PC-9 (cell line): ENCODE data around the gene SCN1B. TPM values are rescaled to one million over a fixed set of nuclear protein-coding genes. Genes with fewer than 3 reads are reported as not detected.

Experiments used
- BruUV-seq: library from RNA; stranded (reverse); fragments of 400-500 nt; replicated peaks from 2 replicates; lab custom pipeline; 2021; lab: Mats Ljungman, UMichigan
- CTCF ChIA-PET: fragments of 300-600 bp; sonication (Branson Sonifier 250); formaldehyde crosslinking; loops from one replicate; lab custom pipeline; 2022; ENCODE audit warnings: antibody characterized with exemption; lab: Charles Lee
- POLR2A ChIA-PET: fragments of 300-600 bp; sonication (Branson Sonifier 250); formaldehyde crosslinking; loops from one replicate; lab custom pipeline; 2022; ENCODE audit warnings: antibody characterized with exemption; ENCODE audit not compliant: unreplicated experiment; lab: Charles Lee
- DNase-seq, 2 experiments: peaks; one replicate each; pipeline versions ENCODE4 v3.0.0 to v3.0.0-alpha.2; 2015 to 2022; ENCODE audit warnings: mixed read lengths in 1 of 2
- H2AFZ ChIP-seq: fragments of 200-600 bp; sonication (generic); 2 replicates; pipeline ENCODE4 v1.8.1; 2017; ENCODE audit warnings: antibody characterized with exemption
- H3F3A ChIP-seq: fragments of 200-600 bp; sonication (generic); 2 replicates; pipeline ENCODE4 v1.8.1; 2017; ENCODE audit warnings: antibody characterized with exemption, mild to moderate bottlenecking, low read depth; ENCODE audit not compliant: insufficient read depth
- H3K27ac ChIP-seq: fragments of 200-600 bp; sonication (generic); 2 replicates; pipeline ENCODE4 v1.6.1; 2016; ENCODE audit warnings: mixed run types
- H3K27me3 ChIP-seq: fragments of 200-600 bp; sonication (generic); 2 replicates; pipeline ENCODE4 v1.6.1; 2016; ENCODE audit warnings: low read depth, mixed run types; ENCODE audit not compliant: insufficient read depth
- H3K36me3 ChIP-seq: fragments of 200-600 bp; sonication (generic); 2 replicates; pipeline ENCODE4 v1.6.1; 2016; ENCODE audit warnings: low read depth, mixed run types
- H3K4me1 ChIP-seq: fragments of 200-600 bp; sonication (generic); replicated peaks from 2 replicates; pipeline ENCODE4 v1.6.1; 2016; ENCODE audit warnings: mixed run types; ENCODE audit not compliant: insufficient read depth
- H3K4me2 ChIP-seq: fragments of 200-600 bp; sonication (generic); 2 replicates; pipeline ENCODE4 v1.6.1; 2017; ENCODE audit warnings: mixed run types
- H3K4me3 ChIP-seq: fragments of 200-600 bp; sonication (generic); 2 replicates; pipeline ENCODE4 v1.6.1; 2016; ENCODE audit warnings: mixed run types
- H3K79me2 ChIP-seq: fragments of 200-600 bp; sonication (generic); 2 replicates; pipeline ENCODE4 v1.6.1; 2017; ENCODE audit warnings: low read depth, mixed run types
- H3K9me2 ChIP-seq: fragments of 200-600 bp; sonication (generic); 2 replicates; pipeline ENCODE4 v1.8.1; 2017; ENCODE audit warnings: mild to moderate bottlenecking; ENCODE audit not compliant: insufficient read depth
- H3K9me3 ChIP-seq: fragments of 200-600 bp; sonication (generic); 2 replicates; pipeline ENCODE4 v1.8.1; 2016; ENCODE audit warnings: low read depth; ENCODE audit not compliant: insufficient read depth
- H4K20me1 ChIP-seq: fragments of 200-600 bp; sonication (generic); 2 replicates; pipeline ENCODE4 v1.8.1; 2017; ENCODE audit not compliant: insufficient read depth
- CTCF ChIP-seq: fragments of 200-600 bp; sonication (generic); conservative IDR thresholded peaks from 2 replicates; pipeline ENCODE4 v1.6.1; 2017; ENCODE audit warnings: mixed run types, antibody characterized with exemption, mild to moderate bottlenecking, moderate library complexity
- EZH2 ChIP-seq: fragments of 200-600 bp; sonication (generic); IDR thresholded peaks from 2 replicates; pipeline ENCODE4 v1.8.0; 2017; ENCODE audit warnings: antibody characterized with exemption, low read depth
- intact Hi-C: fragments of 100-400 bp; cut with micrococcal nuclease; formaldehyde crosslinking; loops from one replicate; pipeline ENCODE4 v1.10.0; 2022; ENCODE audit not compliant: unreplicated experiment
- total RNA-seq: library from RNA; stranded (reverse); gene quantifications from 2 replicates; pipeline ENCODE4 v1.2.3, GENCODE V29; 2021

The SCN1B gene
- total RNA-seq, 1 experiment from 2014 or later, result 2.4 TPM

GRCh38 chr19:35061583-35062373 lies 31.5 kb downstream of the SCN1B start:
- H3F3A ChIP-seq, result peaks cover 9% of the 10 kb centered on the region; the same call in 1 of the 2 replicates
- H3K27me3 ChIP-seq, result no peaks in the 10 kb centered on the region
- H3K4me3 ChIP-seq, result no peak overlapping the region
- H4K20me1 ChIP-seq, result no peaks in the 10 kb centered on the region
- H3K36me3 ChIP-seq, result no peaks in the 10 kb centered on the region
- intact Hi-C loops, result no loop called here
- ChIA-PET CTCF (no interaction called here), POLR2A (interaction anchor here (0.6 kb wide), 1 partner anchor 20 kb away, joined by 5 read pairs; the partner anchor contains the start of gene HPN)
- H3K9me2 ChIP-seq, result no peaks in the 10 kb centered on the region
- no peak overlapping the region for H3K27ac ChIP-seq
- no TSS peak for BruUV-seq
- no peaks in the 10 kb centered on the region for H3K4me1 ChIP-seq
- no peak for DNase-seq
- H3K9me3 ChIP-seq, result no peaks in the 10 kb centered on the region
- no peaks in the 10 kb centered on the region for H3K79me2 ChIP-seq
- no peak overlapping the region for H3K4me2 ChIP-seq
- TF ChIP-seq EZH2, result no peak
- no peak for TF ChIP-seq CTCF
- no peak overlapping the region for H2AFZ ChIP-seq

- ChIA-PET POLR2A (no interaction called here), CTCF (no interaction called here)
- intact Hi-C loops, result no loop called here
- Histone ChIP-seq H3K4me2 (no peak overlapping the region), H3K27ac (no peak overlapping the region), H3K9me2 (no peaks in the 10 kb centered on the region), H3K79me2 (no peaks in the 10 kb centered on the region), H2AFZ (no peak overlapping the region), H3K36me3 (no peaks in the 10 kb centered on the region), H4K20me1 (no peaks in the 10 kb centered on the region), H3F3A (peaks cover 11% of the 10 kb centered on the region; the same call in 1 of the 2 replicates), H3K27me3 (no peaks in the 10 kb centered on the region), H3K4me1 (peaks cover 5% of the 10 kb centered on the region), H3K4me3 (no peak overlapping the region), H3K9me3 (no peaks in the 10 kb centered on the region)
- BruUV-seq, result no TSS peak
- DNase-seq, result no peak
- no peak for TF ChIP-seq EZH2
- TF ChIP-seq CTCF, result no peak
Observed at GRCh38 chr19:35062942-35063341, 32.7 kb downstream of the SCN1B start.

GRCh38 chr19:35063940-35064818 lies 33.9 kb downstream of the SCN1B start:
- TF ChIP-seq CTCF (no peak), EZH2 (no peak)
- ChIA-PET CTCF (interaction anchor here (0.6 kb wide), 1 partner anchor 79 kb away, joined by 4 read pairs; no protein-coding TSS in a partner anchor), POLR2A (no interaction called here)
- no peak overlapping the region for H3K4me3 ChIP-seq
- H3K9me3 ChIP-seq, result no peaks in the 10 kb centered on the region
- BruUV-seq, result no TSS peak
- H3K27me3 ChIP-seq, result no peaks in the 10 kb centered on the region
- H3K79me2 ChIP-seq, result no peaks in the 10 kb centered on the region
- no peaks in the 10 kb centered on the region for H3K9me2 ChIP-seq
- no peaks in the 10 kb centered on the region for H4K20me1 ChIP-seq
- no peak overlapping the region for H3K27ac ChIP-seq
- H3F3A ChIP-seq, result peaks cover 15% of the 10 kb centered on the region; the same call in 1 of the 2 replicates
- H3K4me2 ChIP-seq, result no peak overlapping the region
- intact Hi-C loops, result no loop called here
- DNase-seq, result peak in 1 of 2 experiments; percentile 67
- H3K36me3 ChIP-seq, result no peaks in the 10 kb centered on the region
- peaks cover 17% of the 10 kb centered on the region for H3K4me1 ChIP-seq
- H2AFZ ChIP-seq, result no peak overlapping the region
